BE2C (cell line): ENCODE results near the gene ZBTB45. TPM values are rescaled to one million over a fixed set of nuclear protein-coding genes. Genes with fewer than 3 reads are reported as not detected.

Experiments
- DNase-seq: peaks from one replicate; pipeline ENCODE4 v3.0.0-alpha.2; 2020
- H3K27me3 ChIP-seq: fragments of 250-450 bp; sonication (Bioruptor Pico); 2 replicates; pipeline ENCODE4 v1.5.1; 2020; ENCODE audit warnings: mild to moderate bottlenecking
- H3K36me3 ChIP-seq: fragments of 250-450 bp; sonication (Bioruptor Pico); 2 replicates; pipeline ENCODE4 v1.5.1; 2020; ENCODE audit warnings: mild to moderate bottlenecking
- H3K4me1 ChIP-seq: fragments of 250-450 bp; sonication (Bioruptor Pico); 2 replicates; pipeline ENCODE4 v1.5.1; 2020
- H3K4me3 ChIP-seq: 2 replicates; pipeline ENCODE4 v1.5.1; 2011; ENCODE audit warnings: low read depth, low read length
- H3K9me3 ChIP-seq: fragments of 250-450 bp; sonication (Bioruptor Pico); 2 replicates; pipeline ENCODE4 v1.5.1; 2020
- polyA plus RNA-seq: library from polyadenylated mRNA; unstranded; fragments of >200 nt; gene quantifications from one replicate; pipeline ENCODE4 v1.2.1, GENCODE V29; 2012; ENCODE audit warnings: low read depth, missing spikeins; ENCODE audit not compliant: insufficient read length, insufficient read depth
- TF ChIP-seq, protein P1 (sequence below): IDR thresholded peaks from 2 replicates; pipeline ENCODE4 v1.5.1; 2012; ENCODE audit warnings: mild to moderate bottlenecking, low read depth, low read length

Gene ZBTB45
- polyA plus RNA-seq, result 31.4 TPM

DNA sequence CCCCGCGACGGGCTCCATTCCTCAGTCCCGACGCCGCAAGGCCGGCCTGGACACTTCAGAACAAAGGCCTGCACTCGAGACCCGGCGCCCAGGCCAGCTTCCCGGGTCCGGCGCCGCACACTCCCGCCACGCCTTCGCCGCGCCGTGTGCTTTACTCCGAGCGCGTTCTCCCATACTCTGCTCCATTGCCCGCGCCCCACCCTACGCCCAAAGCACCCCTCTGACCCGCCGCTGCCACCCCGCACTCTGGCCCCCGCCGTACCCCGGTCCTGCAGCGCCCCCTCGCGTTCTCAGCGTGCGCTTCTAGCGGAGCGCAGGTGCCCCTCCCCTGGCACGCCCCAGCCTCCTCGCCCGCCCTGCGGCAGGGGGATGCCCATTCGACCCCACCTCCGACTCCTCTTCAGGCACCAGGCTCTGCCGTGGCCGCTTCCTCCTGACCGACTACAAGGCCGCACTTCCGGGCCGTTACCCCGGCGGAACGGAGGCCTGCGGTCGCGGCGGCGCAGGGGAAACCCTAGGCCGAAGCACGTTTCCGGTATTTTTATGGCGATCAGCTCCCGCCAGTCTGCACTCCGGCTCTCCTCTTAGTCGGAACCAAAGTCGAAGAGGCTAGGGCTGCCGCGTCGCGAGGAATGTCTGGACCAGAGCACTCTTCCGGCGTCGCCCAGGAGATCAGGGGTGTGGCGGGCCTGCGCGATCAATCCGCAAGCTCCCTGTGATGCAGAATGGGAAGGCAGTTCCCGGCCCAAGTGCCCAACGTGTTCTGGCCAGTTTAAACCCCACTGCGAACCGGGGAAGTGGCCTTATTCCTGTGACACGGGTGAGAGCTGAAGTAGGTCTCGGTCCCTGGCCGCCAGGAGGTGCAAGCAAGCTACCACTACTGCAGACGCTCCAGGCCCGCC, at the start of gene ZBTB45:
ZBTB45 (minus strand) TSS at position 456 of the 902 bp plus-strand sequence. CDS start 2,137 bp downstream, outside the sequence.
- TF ChIP-seq, protein P1, sequence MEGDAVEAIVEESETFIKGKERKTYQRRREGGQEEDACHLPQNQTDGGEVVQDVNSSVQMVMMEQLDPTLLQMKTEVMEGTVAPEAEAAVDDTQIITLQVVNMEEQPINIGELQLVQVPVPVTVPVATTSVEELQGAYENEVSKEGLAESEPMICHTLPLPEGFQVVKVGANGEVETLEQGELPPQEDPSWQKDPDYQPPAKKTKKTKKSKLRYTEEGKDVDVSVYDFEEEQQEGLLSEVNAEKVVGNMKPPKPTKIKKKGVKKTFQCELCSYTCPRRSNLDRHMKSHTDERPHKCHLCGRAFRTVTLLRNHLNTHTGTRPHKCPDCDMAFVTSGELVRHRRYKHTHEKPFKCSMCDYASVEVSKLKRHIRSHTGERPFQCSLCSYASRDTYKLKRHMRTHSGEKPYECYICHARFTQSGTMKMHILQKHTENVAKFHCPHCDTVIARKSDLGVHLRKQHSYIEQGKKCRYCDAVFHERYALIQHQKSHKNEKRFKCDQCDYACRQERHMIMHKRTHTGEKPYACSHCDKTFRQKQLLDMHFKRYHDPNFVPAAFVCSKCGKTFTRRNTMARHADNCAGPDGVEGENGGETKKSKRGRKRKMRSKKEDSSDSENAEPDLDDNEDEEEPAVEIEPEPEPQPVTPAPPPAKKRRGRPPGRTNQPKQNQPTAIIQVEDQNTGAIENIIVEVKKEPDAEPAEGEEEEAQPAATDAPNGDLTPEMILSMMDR, result peak; percentile 67
- peak; percentile 94 for DNase-seq
- no peaks in the 10 kb centered on the region; the same call in 1 of the 2 replicates for H3K4me1 ChIP-seq

DNA sequence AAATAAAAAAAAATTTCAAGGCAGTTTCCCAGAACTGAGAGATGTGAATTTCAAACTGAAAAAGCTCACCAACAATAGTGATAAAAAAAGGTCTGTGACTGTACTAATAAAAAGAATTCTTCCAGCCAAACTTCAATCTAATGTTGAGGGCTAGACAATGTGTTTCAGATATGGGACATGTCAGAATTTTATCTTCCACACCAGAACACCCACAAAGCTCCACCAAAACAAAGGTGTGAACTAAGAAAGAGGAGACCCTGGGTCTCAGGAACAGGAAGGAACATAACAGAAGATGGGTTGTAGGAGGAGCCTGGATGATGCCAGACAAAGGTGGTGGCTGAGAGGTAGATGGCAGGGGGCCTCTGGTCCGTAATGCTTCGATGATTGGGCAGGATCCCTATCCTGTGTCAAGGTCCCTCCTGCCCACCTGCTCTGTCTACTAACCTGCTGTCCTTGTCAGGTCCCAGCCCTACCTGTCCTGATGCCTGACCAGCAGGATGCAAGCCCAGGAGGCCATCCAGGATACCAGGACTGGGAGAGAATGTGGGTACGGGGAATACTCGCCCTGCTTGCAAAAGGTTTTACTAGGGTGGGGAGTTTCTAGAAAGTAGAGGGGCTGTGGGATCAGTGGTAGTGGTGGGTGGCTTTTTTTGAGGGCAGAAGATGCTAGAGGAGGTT, 49.0 kb upstream of the ZBTB45 start:
- Histone ChIP-seq H3K27me3 (no peaks in the 10 kb centered on the region), H3K4me3 (no peak overlapping the region), H3K9me3 (no peaks in the 10 kb centered on the region), H3K4me1 (no peaks in the 10 kb centered on the region; the same call in 1 of the 2 replicates), H3K36me3 (peaks cover 12% of the 10 kb centered on the region; the same call in 1 of the 2 replicates)
- no peak for DNase-seq
- TF ChIP-seq, protein P1, result no peak

More for the DNA sequence above, at the start of gene ZBTB45:
- Histone ChIP-seq H3K4me3 (peak within 1 kb of the TSS; percentile 90), H3K27me3 (no peaks in the 10 kb centered on the region), H3K9me3 (no peaks in the 10 kb centered on the region), H3K36me3 (peaks cover 7% of the 10 kb centered on the region; the same call in 1 of the 2 replicates)

DNA sequence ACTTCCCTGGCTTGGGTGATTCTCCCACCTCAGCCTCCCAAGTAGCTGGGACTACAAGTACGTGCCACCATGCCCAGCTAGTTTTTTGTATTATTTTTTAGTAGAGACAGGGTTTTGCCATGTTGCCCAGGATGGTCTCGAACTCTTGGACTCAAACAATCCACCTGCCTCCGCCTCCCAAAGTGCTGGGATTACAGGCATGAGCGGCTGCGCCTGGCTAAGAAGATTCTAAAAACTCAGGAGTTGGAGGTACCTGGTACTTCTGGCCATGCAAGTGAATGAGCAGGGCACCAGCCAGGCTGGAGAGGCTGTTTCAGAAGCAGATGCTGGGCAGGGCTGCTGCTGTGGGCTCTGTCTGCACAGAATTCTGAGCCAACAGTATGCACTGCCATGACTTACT, 47.4 kb upstream of the ZBTB45 start:
- Histone ChIP-seq H3K36me3 (peaks cover 12% of the 10 kb centered on the region; the same call in 1 of the 2 replicates), H3K4me1 (peaks cover 5% of the 10 kb centered on the region), H3K4me3 (no peak overlapping the region), H3K9me3 (no peaks in the 10 kb centered on the region), H3K27me3 (peaks cover 4% of the 10 kb centered on the region; the same call in 1 of the 2 replicates)
- DNase-seq, result no peak
- TF ChIP-seq, protein P1, result no peak

DNA sequence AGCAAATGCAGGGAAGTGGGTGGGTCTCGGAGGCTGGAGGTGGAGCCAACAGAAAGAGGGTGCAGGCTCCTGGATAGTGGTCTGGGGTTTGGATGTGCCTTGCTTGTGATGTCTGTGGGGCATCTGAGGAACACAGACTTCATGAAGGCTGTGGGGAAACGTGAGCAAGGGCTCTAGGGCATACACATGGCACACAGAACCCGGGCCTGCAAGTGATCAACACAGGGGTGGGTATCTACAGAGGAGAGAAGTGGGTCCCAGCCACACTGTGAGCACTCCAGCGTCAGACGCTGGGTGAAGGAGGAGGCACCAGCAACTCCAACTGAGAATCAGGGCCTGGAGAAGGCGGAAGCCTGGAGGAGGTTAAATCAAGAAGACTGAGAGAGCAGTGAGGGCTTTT, 44.2 kb upstream of the ZBTB45 start:
- H3K27me3 ChIP-seq, result peaks cover 4% of the 10 kb centered on the region; the same call in 1 of the 2 replicates
- DNase-seq, result no peak
- H3K36me3 ChIP-seq, result peaks cover 2% of the 10 kb centered on the region; the same call in 1 of the 2 replicates
- TF ChIP-seq, protein P1, result no peak
- no peaks in the 10 kb centered on the region for H3K9me3 ChIP-seq
- no peak overlapping the region; the same call in 1 of the 2 replicates for H3K4me3 ChIP-seq
- peaks cover 9% of the 10 kb centered on the region for H3K4me1 ChIP-seq

DNA sequence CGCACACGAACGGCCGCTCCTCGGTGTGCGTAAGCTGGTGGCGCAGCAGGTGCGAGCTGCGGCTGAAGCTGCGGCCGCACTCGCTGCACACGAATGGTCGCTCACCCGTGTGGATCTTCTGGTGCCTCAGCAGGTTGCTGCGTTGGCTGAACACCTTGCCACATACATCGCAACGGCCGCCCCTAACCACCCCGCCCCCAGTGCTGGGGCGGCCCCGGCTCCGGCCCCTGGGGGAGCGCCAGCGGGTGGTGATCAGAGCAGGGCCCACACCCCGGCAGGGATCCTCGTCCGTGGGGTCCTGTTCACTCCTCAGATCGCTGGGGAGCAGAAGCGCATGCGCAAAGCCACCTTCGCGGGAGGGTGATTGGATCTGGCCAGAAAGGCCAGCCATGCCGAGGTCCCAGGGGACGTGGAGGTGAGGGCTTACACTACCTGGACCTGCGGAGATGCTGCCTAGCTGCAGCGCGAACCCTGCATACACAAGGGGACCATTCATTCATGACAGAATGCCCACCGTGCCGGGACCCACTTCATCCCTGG, 43.5 kb upstream of the ZBTB45 start:
- peak overlapping the region; percentile 34 for H3K4me3 ChIP-seq

More for the DNA sequence above, 43.5 kb upstream of the ZBTB45 start:
- Histone ChIP-seq H3K27me3 (peaks cover 4% of the 10 kb centered on the region; the same call in 1 of the 2 replicates), H3K9me3 (no peaks in the 10 kb centered on the region), H3K36me3 (peaks cover 2% of the 10 kb centered on the region; the same call in 1 of the 2 replicates), H3K4me1 (peaks cover 9% of the 10 kb centered on the region)
- DNase-seq, result peak; percentile 66
- TF ChIP-seq, protein P1, result no peak
